Smooth muscle cell (in vitro differentiated cells): Measurements from ENCODE around the gene KCNB1. TPM values are rescaled to one million over a fixed set of nuclear protein-coding genes. Genes with fewer than 3 reads are reported as not detected.

Source experiments
- DNase-seq: peaks from one replicate; lab custom pipeline; 2025; ENCODE audit not compliant: unreplicated experiment; lab: John Stamatoyannopoulos, UW
- H2AFZ ChIP-seq: fragments of 200-600 bp; sonication (generic); 2 replicates; pipeline ENCODE4 v1.6.0; 2016; ENCODE audit warnings: antibody characterized with exemption, low read depth, mild to moderate bottlenecking
- H3F3A ChIP-seq: fragments of 200-600 bp; sonication (generic); 2 replicates; pipeline ENCODE4 v1.6.0; 2017; ENCODE audit warnings: antibody characterized with exemption, low read depth
- H3K27ac ChIP-seq: fragments of 200-600 bp; sonication (generic); 2 replicates; pipeline ENCODE4 v1.5.1; 2016; ENCODE audit warnings: low read depth, mild to moderate bottlenecking
- H3K27me3 ChIP-seq: fragments of 200-600 bp; sonication (generic); 2 replicates; pipeline ENCODE4 v1.6.1; 2016; ENCODE audit warnings: low read depth, mild to moderate bottlenecking
- H3K36me3 ChIP-seq: fragments of 200-600 bp; sonication (generic); 2 replicates; pipeline ENCODE4 v1.5.1; 2016; ENCODE audit warnings: low read depth
- H3K4me1 ChIP-seq: fragments of 200-600 bp; sonication (generic); 2 replicates; pipeline ENCODE4 v1.5.1; 2016; ENCODE audit warnings: low read depth
- H3K4me2 ChIP-seq: fragments of 200-600 bp; sonication (generic); 2 replicates; pipeline ENCODE4 v1.6.0; 2016; ENCODE audit warnings: mild to moderate bottlenecking
- H3K4me3 ChIP-seq: fragments of 200-600 bp; sonication (generic); 2 replicates; pipeline ENCODE4 v1.5.1; 2016; ENCODE audit warnings: mild to moderate bottlenecking
- H3K79me2 ChIP-seq: fragments of 200-600 bp; sonication (generic); 2 replicates; pipeline ENCODE4 v1.6.0; 2016; ENCODE audit warnings: low read depth, mild to moderate bottlenecking
- H3K9ac ChIP-seq: fragments of 200-600 bp; sonication (generic); 2 replicates; pipeline ENCODE4 v1.6.0; 2016; ENCODE audit warnings: low read depth
- H3K9me3 ChIP-seq: fragments of 200-600 bp; sonication (generic); replicated peaks from 2 replicates; pipeline ENCODE4 v1.5.1; 2016; ENCODE audit warnings: low read depth
- H4K20me1 ChIP-seq: fragments of 200-600 bp; sonication (generic); 2 replicates; pipeline ENCODE4 v1.6.0; 2016; ENCODE audit warnings: low read depth
- CTCF ChIP-seq: fragments of 200-600 bp; sonication (generic); IDR thresholded peaks from 2 replicates; pipeline ENCODE4 v1.5.1; 2017; ENCODE audit warnings: borderline replicate concordance, mild to moderate bottlenecking, antibody characterized with exemption; ENCODE audit not compliant: insufficient read depth, poor library complexity, severe bottlenecking
- WGBS: methylation state at CpG from one replicate; pipeline ENCODE4 v1.1.7; 2016; ENCODE audit warnings: low lambda C conversion rate; 5-methylcytosine and 5-hydroxymethylcytosine counted together
- polyA plus RNA-seq: library from polyadenylated mRNA; unstranded; fragments of >200 nt; fragmentation: Nextera tagmentation; extraction: Ambion mirVana; gene quantifications from 2 replicates; pipeline ENCODE4 v1.2.1, GENCODE V29; 2016
- total RNA-seq: library from RNA; depleted of rRNA; stranded (reverse); fragments of >200 nt; gene quantifications from 2 replicates; pipeline ENCODE4 v1.2.3, GENCODE V29; 2014

The KCNB1 gene
- total and polyA plus RNA-seq, 2 experiments from 2014 or later, result not detected

- Histone ChIP-seq H3K36me3 (no peaks in the 10 kb centered on the region), H4K20me1 (no peaks in the 10 kb centered on the region), H3K79me2 (no peaks in the 10 kb centered on the region), H3F3A (no peaks in the 10 kb centered on the region), H3K9me3 (no peaks in the 10 kb centered on the region), H3K9ac (no peak overlapping the region), H3K27me3 (peaks cover 14% of the 10 kb centered on the region), H3K4me2 (no peak overlapping the region), H2AFZ (no peak overlapping the region), H3K27ac (no peak overlapping the region), H3K4me3 (no peak overlapping the region), H3K4me1 (peaks cover 3% of the 10 kb centered on the region)
- TF ChIP-seq CTCF, result peak; percentile 33
- WGBS, result 96% methylated on average over 7 of the region's 7 CpGs
- no peak for DNase-seq
Measured at GRCh38 chr20:49396230-49396629, 86.2 kb downstream of the KCNB1 start.

GRCh38 chr20:49395659-49396058, 86.8 kb downstream of the KCNB1 start:
- H3K4me1 ChIP-seq, result peaks cover 3% of the 10 kb centered on the region
- no peaks in the 10 kb centered on the region for H3K79me2 ChIP-seq
- no peak overlapping the region for H3K27ac ChIP-seq
- H3K36me3 ChIP-seq, result no peaks in the 10 kb centered on the region
- no peak for DNase-seq
- no peak for TF ChIP-seq CTCF
- H4K20me1 ChIP-seq, result no peaks in the 10 kb centered on the region
- no peak overlapping the region for H3K9ac ChIP-seq
- no peaks in the 10 kb centered on the region for H3K9me3 ChIP-seq
- WGBS, result 80% methylated on average over 11 of the region's 11 CpGs
- peaks cover 14% of the 10 kb centered on the region for H3K27me3 ChIP-seq
- H2AFZ ChIP-seq, result no peak overlapping the region
- H3K4me3 ChIP-seq, result no peak overlapping the region
- H3F3A ChIP-seq, result no peaks in the 10 kb centered on the region
- no peak overlapping the region for H3K4me2 ChIP-seq

- peaks cover 14% of the 10 kb centered on the region for H3K27me3 ChIP-seq
- no peaks in the 10 kb centered on the region for H3K9me3 ChIP-seq
- no peak overlapping the region for H2AFZ ChIP-seq
- no peak overlapping the region for H3K27ac ChIP-seq
- WGBS, result 86% methylated on average over 14 of the region's 14 CpGs
- no peaks in the 10 kb centered on the region for H3K36me3 ChIP-seq
- H3K9ac ChIP-seq, result no peak overlapping the region
- H3K79me2 ChIP-seq, result no peaks in the 10 kb centered on the region
- H3F3A ChIP-seq, result no peaks in the 10 kb centered on the region
- H3K4me1 ChIP-seq, result peaks cover 3% of the 10 kb centered on the region
- DNase-seq, result no peak
- no peak for TF ChIP-seq CTCF
- H3K4me2 ChIP-seq, result no peak overlapping the region
- no peaks in the 10 kb centered on the region for H4K20me1 ChIP-seq
- H3K4me3 ChIP-seq, result no peak overlapping the region
Measured at GRCh38 chr20:49395183-49395582, 87.3 kb downstream of the KCNB1 start.

GRCh38 chr20:49394757-49395156, 87.7 kb downstream of the KCNB1 start:
- Histone ChIP-seq H3K4me2 (no peak overlapping the region), H3K79me2 (no peaks in the 10 kb centered on the region), H3K27ac (no peak overlapping the region), H4K20me1 (no peaks in the 10 kb centered on the region), H3K4me3 (no peak overlapping the region), H3K9me3 (no peaks in the 10 kb centered on the region), H3K36me3 (no peaks in the 10 kb centered on the region), H2AFZ (no peak overlapping the region), H3F3A (no peaks in the 10 kb centered on the region), H3K4me1 (peaks cover 3% of the 10 kb centered on the region), H3K27me3 (peaks cover 14% of the 10 kb centered on the region), H3K9ac (no peak overlapping the region)
- WGBS, result 95% methylated on average over 8 of the region's 8 CpGs
- DNase-seq, result no peak
- TF ChIP-seq CTCF, result no peak
